ENCODE data around the gene MORC2.

- TF ChIP-seq RARB (CRISPR knock-in tag; IDR thresholded peaks at IDR 0.05), result no peak
- TF ChIP-seq ZNF70 (CRISPR knock-in tag; IDR thresholded peaks at IDR 0.05), result no peak
These were observed 18.5 kb downstream of the MORC2 start for GRCh38 chr22:30949934-30950660.
